HCT116 (cell line): ENCODE data around the gene TRIM29. TPM values are rescaled to one million over a fixed set of nuclear protein-coding genes. Genes with fewer than 3 reads are reported as not detected.

Source experiments
- ATAC-seq: fragments of 200-7000 bp; cut with Tn5 transposase; 2 replicates; pipeline ENCODE4 v1.9.1; 2020; ENCODE audit warnings: mild to moderate bottlenecking, moderate library complexity
- BruUV-seq: library from RNA; stranded (reverse); fragments of 400-500 nt; replicated peaks from 2 replicates; lab custom pipeline; 2021; lab: Mats Ljungman, UMichigan
- CTCF ChIA-PET: fragments of 300-600 bp; sonication (Branson Sonifier 250); formaldehyde crosslinking; loops from one replicate; lab custom pipeline; 2021; ENCODE audit warnings: antibody characterized with exemption; lab: Charles Lee
- POLR2A ChIA-PET: fragments of 300-600, 350-600 bp; sonication (Branson Sonifier 250); formaldehyde crosslinking; loops from one replicate; lab custom pipeline; 2021; ENCODE audit warnings: antibody characterized with exemption; lab: Charles Lee
- RAD21 ChIA-PET, 2 experiments: fragments of 300-600 bp; sonication (Branson Sonifier 250); formaldehyde crosslinking; loops; one replicate each; lab custom pipeline; 2023; ENCODE audit warnings: low total read pairs in 2 of 2; ENCODE audit not compliant: uncharacterized antibody in 2 of 2, unreplicated experiment in 2 of 2, low non-redundant PET in 1 of 2; lab: Charles Lee
- DNase-seq: peaks from one replicate; pipeline ENCODE4 v3.0.0-alpha.2; 2010; ENCODE audit warnings: low read depth, low spot score
- H2AFZ ChIP-seq: fragments of 200-600 bp; shearing (Covaris generic), sonication (generic); 2 replicates; pipeline ENCODE4 v1.6.1; 2017; ENCODE audit warnings: low read depth, mixed run types, mixed read lengths, antibody characterized with exemption, low read length; ENCODE audit not compliant: poor library complexity, severe bottlenecking
- H3K27ac ChIP-seq: 2 replicates; pipeline ENCODE4 v1.5.1; 2012; ENCODE audit warnings: low read depth, low read length
- H3K27me3 ChIP-seq: fragments of 200-600 bp; sonication (generic); 2 replicates; pipeline ENCODE4 v1.6.1; 2016; ENCODE audit warnings: mixed run types, low read length, mixed read lengths; ENCODE audit not compliant: insufficient read depth
- H3K36me3 ChIP-seq, 2 experiments: fragments of 200-500 bp in 1 of 2; fragments of 200-600 bp in 1 of 2; sonication (Bioruptor generic) in 1 of 2; sonication (generic) in 1 of 2; 2 replicates each; pipeline versions ENCODE4 v1.5.1 to v1.6.1; 2014 to 2016; ENCODE audit warnings: low read length in 2 of 2, inconsistent platforms in 1 of 2, mixed read lengths in 1 of 2, mixed run types in 1 of 2; ENCODE audit not compliant: insufficient read depth in 2 of 2, control insufficient read depth in 1 of 2
- H3K4me1 ChIP-seq, 2 experiments: fragments of 200-600 bp in 1 of 2; sonication (generic) in 1 of 2; 2 replicates each; pipeline versions ENCODE4 v1.5.1 to v1.6.1; 2012 to 2017; ENCODE audit warnings: low read length in 2 of 2, inconsistent platforms in 1 of 2, mild to moderate bottlenecking in 1 of 2, mixed read lengths in 1 of 2, mixed run types in 1 of 2, moderate library complexity in 1 of 2; ENCODE audit not compliant: insufficient read depth in 2 of 2, control insufficient read depth in 1 of 2
- H3K4me2 ChIP-seq: fragments of 200-600 bp; sonication (generic); 2 replicates; pipeline ENCODE4 v1.6.1; 2017; ENCODE audit warnings: mixed run types, low read length, mixed read lengths
- H3K4me3 ChIP-seq, 2 experiments: fragments of 200-600 bp in 1 of 2; sonication (generic) in 1 of 2; replicated peaks in 1 of 2; 2 replicates each; pipeline ENCODE4 v1.5.1; 2011 to 2016; ENCODE audit warnings: low read length in 2 of 2, control low read depth in 1 of 2, low read depth in 1 of 2, mild to moderate bottlenecking in 1 of 2, mixed read lengths in 1 of 2, mixed run types in 1 of 2
- H3K79me2 ChIP-seq: fragments of 200-600 bp; sonication (generic); 2 replicates; pipeline ENCODE4 v1.6.1; 2017; ENCODE audit warnings: mild to moderate bottlenecking, mixed run types, low read length, moderate library complexity, mixed read lengths; ENCODE audit not compliant: insufficient read depth
- H3K9ac ChIP-seq: fragments of 200-600 bp; sonication (generic); 2 replicates; pipeline ENCODE4 v1.6.1; 2016; ENCODE audit warnings: low read length, mixed read lengths
- H3K9me2 ChIP-seq: fragments of 200-600 bp; sonication (generic), shearing (Covaris generic); 2 replicates; pipeline ENCODE4 v1.6.1; 2017; ENCODE audit warnings: mixed run types, mild to moderate bottlenecking, moderate library complexity; ENCODE audit not compliant: insufficient read depth
- H3K9me3 ChIP-seq, 2 experiments: fragments of 200-500 bp in 1 of 2; fragments of 200-600 bp in 1 of 2; sonication (Bioruptor generic) in 1 of 2; sonication (generic) in 1 of 2; 2 replicates each; pipeline ENCODE4 v1.6.1; 2014 to 2017; ENCODE audit warnings: low read length in 2 of 2, mixed read lengths in 2 of 2, inconsistent platforms in 1 of 2, low read depth in 1 of 2, mild to moderate bottlenecking in 1 of 2, mixed run types in 1 of 2, moderate library complexity in 1 of 2; ENCODE audit not compliant: control insufficient read depth in 1 of 2, insufficient read depth in 1 of 2
- H4K20me1 ChIP-seq: fragments of 200-600 bp; sonication (generic), shearing (Covaris generic); 2 replicates; pipeline ENCODE4 v1.6.1; 2017; ENCODE audit warnings: mixed run types, mild to moderate bottlenecking, moderate library complexity; ENCODE audit not compliant: insufficient read depth
- CBX3 ChIP-seq: IDR thresholded peaks from 2 replicates; pipeline ENCODE4 v1.6.1; 2012; ENCODE audit warnings: low read depth
- CEBPB ChIP-seq: IDR thresholded peaks from 2 replicates; pipeline ENCODE4 v1.6.1; 2012; ENCODE audit warnings: low read depth
- EGR1 ChIP-seq: IDR thresholded peaks from 2 replicates; pipeline ENCODE4 v1.6.1; 2012; ENCODE audit warnings: low read depth
- EZH2 ChIP-seq: fragments of 200-600 bp; sonication (generic); IDR thresholded peaks from 2 replicates; pipeline ENCODE4 v1.6.1; 2017; ENCODE audit warnings: antibody characterized with exemption, mixed run types
- EZH2phosphoT487 ChIP-seq: fragments of 200-600 bp; IDR thresholded peaks from 2 replicates; pipeline ENCODE4 v1.6.1; 2018; ENCODE audit warnings: antibody characterized with exemption, borderline replicate concordance
- FOSL1 ChIP-seq: IDR thresholded peaks from 2 replicates; pipeline ENCODE4 v1.6.1; 2012; ENCODE audit warnings: low read depth
- POLR2AphosphoS5 ChIP-seq: IDR thresholded peaks from 2 replicates; pipeline ENCODE4 v1.6.1; 2011; ENCODE audit warnings: mild to moderate bottlenecking, low read depth, low read length, moderate library complexity
- SIN3A ChIP-seq: IDR thresholded peaks from 2 replicates; pipeline ENCODE4 v1.6.1; 2012; ENCODE audit warnings: low read depth
- SP1 ChIP-seq: IDR thresholded peaks from 2 replicates; pipeline ENCODE4 v1.6.1; 2012; ENCODE audit warnings: low read depth
- ZFX ChIP-seq: fragments of 450-650 bp; IDR thresholded peaks from 2 replicates; pipeline ENCODE4 v1.6.1; 2017
- intact Hi-C: fragments of 100-400 bp; cut with micrococcal nuclease; formaldehyde crosslinking; loops from 2 replicates; pipeline ENCODE4 v1.10.0; 2022
- total RNA-seq: library from RNA; stranded (reverse); gene quantifications from one replicate; pipeline ENCODE4 v1.2.1, GENCODE V29; 2021; ENCODE audit not compliant: unreplicated experiment
- TF ChIP-seq, protein P1 (sequence below): IDR thresholded peaks from 2 replicates; pipeline ENCODE4 v1.6.1; 2011; ENCODE audit warnings: mild to moderate bottlenecking, low read length, moderate library complexity; ENCODE audit not compliant: insufficient replicate concordance; ENCODE audit errors: extremely low read depth
- TF ChIP-seq, protein P2 (sequence below): IDR thresholded peaks from 2 replicates; pipeline ENCODE4 v1.6.1; 2012

The TRIM29 gene
- total RNA-seq, 1 experiment from 2014 or later = 0.54 TPM

DNA sequence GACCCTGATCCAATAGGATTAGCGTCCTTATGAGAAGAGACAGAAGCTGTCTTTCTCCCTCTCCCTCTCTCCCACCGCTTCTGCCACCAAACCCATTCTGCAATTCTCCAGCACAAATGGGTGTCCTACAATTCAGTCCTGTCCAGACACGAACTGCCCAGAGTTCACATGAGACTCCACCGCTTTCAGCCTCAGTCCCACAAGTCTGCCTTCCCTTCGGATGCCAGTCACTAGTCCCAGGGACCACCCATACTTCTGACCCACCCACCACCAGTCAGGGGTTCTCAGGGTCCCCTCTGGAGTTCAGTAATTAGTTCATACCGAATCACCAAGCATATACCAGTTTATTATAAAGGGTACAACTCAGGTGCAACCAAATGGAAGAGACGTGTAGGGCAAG lies 73.6 kb downstream of the TRIM29 start:
- H3K9me3 ChIP-seq = no peaks in the 10 kb centered on the region
- H3K27me3 ChIP-seq = peaks cover 15% of the 10 kb centered on the region; the same call in 1 of the 2 replicates
- ATAC-seq = no peak
- H2AFZ ChIP-seq = no peak overlapping the region
- no peaks in the 10 kb centered on the region for H3K9me2 ChIP-seq
- no peak for DNase-seq
- intact Hi-C loops = no loop called here
- no peaks in the 10 kb centered on the region for H3K79me2 ChIP-seq
- no peak overlapping the region for H3K9ac ChIP-seq
- BruUV-seq = no TSS peak
- H3K27ac ChIP-seq = no peak overlapping the region
- no peaks in the 10 kb centered on the region for H3K36me3 ChIP-seq
- ChIA-PET POLR2A (no interaction called here), CTCF (no interaction called here), RAD21 (no interaction called here)
- no peak for TF ChIP-seq CEBPB
- TF ChIP-seq, protein P1, sequence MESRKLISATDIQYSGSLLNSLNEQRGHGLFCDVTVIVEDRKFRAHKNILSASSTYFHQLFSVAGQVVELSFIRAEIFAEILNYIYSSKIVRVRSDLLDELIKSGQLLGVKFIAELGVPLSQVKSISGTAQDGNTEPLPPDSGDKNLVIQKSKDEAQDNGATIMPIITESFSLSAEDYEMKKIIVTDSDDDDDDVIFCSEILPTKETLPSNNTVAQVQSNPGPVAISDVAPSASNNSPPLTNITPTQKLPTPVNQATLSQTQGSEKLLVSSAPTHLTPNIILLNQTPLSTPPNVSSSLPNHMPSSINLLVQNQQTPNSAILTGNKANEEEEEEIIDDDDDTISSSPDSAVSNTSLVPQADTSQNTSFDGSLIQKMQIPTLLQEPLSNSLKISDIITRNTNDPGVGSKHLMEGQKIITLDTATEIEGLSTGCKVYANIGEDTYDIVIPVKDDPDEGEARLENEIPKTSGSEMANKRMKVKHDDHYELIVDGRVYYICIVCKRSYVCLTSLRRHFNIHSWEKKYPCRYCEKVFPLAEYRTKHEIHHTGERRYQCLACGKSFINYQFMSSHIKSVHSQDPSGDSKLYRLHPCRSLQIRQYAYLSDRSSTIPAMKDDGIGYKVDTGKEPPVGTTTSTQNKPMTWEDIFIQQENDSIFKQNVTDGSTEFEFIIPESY = no peak
- no peak for TF ChIP-seq EZH2
- no peak for TF ChIP-seq CBX3
- TF ChIP-seq POLR2AphosphoS5 = no peak
- no peak for TF ChIP-seq EZH2phosphoT487
- TF ChIP-seq, protein P2, sequence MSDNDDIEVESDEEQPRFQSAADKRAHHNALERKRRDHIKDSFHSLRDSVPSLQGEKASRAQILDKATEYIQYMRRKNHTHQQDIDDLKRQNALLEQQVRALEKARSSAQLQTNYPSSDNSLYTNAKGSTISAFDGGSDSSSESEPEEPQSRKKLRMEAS = no peak
- no peak for TF ChIP-seq SIN3A
- no peak for TF ChIP-seq FOSL1
- TF ChIP-seq ZFX = no peak
- no peak for TF ChIP-seq SP1
- TF ChIP-seq EGR1 = no peak
- no peaks in the 10 kb centered on the region for H4K20me1 ChIP-seq
- no peak overlapping the region for H3K4me2 ChIP-seq
- no peak overlapping the region for H3K4me3 ChIP-seq
- no peaks in the 10 kb centered on the region for H3K4me1 ChIP-seq
